DMS53 (cell line): Measurements from ENCODE around the gene MIER2.
"Not testable (repeated sequence)": the region's sequence is repeated elsewhere in the genome, so short reads cannot be mapped to it uniquely, and the experiment has no call there.

Source experiments
- DNase-seq: peaks from one replicate; lab custom pipeline; 2025; lab: John Stamatoyannopoulos, UW

Gene MIER2

DNA sequence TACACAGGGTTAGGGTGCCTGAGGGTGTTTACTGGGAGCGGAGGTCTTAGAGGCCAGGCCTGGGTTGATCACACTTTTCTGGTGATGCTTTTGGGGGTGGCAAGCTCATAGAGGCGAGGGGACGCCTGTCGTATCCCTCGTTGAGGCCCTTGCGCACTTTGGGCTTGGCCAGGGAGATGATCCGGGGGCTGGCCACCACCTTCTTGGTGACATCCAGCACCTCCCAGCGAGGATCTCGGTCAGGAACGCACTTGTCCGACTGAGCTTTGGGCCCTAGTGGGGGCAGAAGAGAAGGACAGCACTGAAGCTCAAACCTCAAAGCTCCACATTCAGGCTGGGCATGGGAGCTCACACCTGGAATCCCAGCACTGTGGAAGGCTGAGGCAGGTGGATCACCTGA, 17.6 kb upstream of the MIER2 start:
- DNase-seq, result no peak

DNA sequence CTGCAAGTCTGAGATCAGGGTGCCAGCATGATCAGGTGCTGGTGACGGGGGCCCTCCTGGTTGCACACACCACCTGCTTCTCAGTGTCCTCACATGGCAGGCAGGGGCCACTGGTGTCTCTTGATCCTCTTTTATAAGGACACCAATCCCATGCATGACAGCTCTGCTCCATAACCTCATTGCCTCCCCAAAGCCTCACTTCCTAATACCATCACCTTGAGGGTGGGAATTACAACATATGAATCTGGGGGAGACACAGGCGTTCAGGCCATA, 15.0 kb upstream of the MIER2 start:
- DNase-seq, result no peak

DNA sequence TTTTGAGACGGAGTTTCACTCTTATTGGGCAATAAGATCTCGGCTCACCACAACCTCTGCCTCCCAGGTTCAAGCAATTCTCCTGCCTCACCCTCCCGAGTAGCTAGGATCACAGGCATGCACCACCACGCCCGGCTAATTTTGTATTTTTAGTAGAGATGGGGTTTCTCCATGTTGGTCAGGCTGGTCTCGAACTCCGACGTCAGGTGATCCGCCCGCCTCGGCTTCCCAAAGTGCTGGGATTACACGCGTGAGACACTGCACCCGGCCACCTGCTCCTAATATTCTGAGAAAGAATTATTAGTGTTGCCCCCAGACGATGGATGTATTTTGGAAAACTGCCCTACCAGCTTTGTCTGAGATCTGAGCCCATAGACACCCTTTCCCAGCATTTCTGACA, 10.9 kb upstream of the MIER2 start:
- not testable (repeated sequence) for DNase-seq

DNA sequence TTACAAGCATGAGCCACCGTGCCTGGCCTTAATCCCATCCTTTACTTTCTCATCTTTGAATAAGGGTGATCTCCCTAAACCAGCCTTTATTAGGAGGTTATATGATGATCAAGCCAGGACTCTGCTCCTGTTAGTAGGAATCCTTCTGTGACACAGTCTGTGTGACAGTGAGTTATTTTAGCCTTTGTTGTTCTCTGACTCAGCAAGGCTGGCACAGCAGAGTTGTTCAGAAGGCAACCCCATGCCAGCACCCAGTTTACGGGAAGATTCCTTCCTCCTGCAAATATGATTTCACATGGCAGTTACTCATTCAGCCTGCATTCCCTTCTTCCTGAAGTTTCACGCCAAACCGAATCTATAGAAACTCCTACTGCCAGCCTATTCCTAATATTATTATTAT, 10.5 kb upstream of the MIER2 start:
- DNase-seq, result no peak

DNA sequence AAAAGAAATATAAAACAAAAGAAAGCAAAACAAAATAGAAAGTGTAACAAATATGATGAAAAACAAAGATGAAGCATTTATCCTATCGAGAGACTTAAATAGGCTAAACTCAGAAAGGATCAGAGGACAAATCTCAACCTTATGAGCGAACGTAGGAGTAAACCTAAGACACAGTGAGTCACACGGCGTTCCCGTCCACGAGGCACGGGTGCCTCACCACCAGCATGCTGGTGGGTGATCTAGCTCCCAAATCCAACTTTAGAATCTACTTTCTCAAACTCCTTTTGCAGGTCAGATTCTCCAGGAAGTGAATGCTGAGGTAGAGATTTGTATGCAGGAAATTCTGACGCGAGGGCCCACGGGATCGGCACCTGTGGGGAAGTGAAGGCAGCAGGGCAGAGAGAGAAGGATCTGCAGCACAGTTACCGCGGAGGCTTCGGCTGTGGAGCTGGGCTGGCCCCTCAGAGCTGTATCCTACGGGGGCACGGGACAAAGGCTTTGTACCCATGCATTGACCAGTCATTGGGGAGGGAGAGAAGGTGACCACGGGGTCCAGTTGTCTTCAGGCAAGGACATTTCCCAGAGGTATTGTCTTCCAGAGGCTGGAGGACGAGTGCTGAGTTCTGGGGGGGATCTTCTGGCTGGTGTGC, 7.5 kb upstream of the MIER2 start:
- no peak for DNase-seq

DNA sequence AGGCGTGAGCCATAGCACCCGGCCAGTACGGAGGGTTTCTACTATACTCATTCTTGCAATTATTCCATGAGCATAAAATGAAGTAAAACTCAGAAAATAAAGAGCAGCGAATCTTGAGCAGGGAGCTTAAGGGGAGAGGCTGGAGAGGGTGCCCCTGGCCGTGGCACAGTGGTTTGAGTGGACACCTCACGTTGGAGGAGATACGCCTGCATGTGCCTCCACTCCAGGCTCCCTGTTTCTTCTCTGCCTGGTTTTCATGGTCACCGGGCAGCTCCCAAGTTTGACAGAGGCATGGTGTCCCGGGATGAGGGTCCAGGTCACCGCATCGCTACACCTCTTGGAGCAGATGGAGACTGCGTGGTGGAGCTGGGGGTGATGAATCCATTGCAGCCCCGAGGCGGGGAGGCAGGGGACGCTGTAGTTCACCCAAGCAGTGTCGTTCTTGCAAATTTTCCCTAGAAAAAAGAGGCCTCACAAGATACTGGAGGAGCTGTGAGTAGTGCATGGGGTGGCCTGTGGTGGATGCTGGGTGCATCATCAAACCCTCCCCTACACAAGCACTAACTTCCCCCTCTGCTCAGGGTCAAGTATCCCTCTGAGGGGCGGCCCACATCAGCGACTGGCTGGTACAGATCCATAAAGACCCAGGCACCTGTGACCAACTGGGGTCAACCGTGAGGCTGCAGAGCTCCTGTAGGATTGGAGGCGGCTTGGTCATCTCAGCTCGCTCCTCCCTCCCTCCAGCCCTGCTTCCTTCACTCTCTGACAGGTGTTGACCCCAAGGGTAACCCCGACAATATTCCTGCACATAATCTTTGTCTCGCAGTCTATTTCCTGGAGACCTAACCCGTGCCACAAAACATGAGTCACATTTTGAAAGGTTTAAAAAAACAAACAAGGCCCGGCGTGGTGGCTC, 3.6 kb upstream of the MIER2 start:
- no peak for DNase-seq

DNA sequence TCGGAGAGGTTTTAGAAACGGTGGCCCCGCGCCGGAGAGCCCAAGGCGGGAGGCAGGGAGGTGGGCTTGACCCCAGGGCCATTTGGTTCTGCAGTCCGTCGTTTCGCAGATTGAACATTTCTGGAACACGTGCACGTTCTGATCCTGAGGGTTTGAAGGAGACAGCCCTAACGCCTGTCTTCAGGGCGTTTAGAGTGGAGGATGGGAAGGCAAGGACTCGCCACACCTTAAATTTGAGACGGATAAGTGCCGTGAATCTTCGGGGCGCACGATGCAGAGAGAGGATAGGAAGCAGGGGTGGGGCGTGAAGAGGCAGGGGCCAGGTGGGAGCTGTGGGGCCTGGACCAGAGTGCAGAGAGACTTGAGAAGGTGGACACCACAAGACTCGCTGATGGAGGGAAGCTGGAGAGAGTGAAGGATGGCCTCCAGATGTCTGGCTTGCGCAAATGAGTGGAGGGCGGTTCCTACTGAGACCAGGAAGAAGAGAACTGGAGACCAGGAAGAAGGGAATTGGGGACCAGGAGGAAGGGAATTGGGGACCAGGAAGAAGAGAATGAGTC, 804 bp upstream of the MIER2 start:
- DNase-seq, result no peak

DNA sequence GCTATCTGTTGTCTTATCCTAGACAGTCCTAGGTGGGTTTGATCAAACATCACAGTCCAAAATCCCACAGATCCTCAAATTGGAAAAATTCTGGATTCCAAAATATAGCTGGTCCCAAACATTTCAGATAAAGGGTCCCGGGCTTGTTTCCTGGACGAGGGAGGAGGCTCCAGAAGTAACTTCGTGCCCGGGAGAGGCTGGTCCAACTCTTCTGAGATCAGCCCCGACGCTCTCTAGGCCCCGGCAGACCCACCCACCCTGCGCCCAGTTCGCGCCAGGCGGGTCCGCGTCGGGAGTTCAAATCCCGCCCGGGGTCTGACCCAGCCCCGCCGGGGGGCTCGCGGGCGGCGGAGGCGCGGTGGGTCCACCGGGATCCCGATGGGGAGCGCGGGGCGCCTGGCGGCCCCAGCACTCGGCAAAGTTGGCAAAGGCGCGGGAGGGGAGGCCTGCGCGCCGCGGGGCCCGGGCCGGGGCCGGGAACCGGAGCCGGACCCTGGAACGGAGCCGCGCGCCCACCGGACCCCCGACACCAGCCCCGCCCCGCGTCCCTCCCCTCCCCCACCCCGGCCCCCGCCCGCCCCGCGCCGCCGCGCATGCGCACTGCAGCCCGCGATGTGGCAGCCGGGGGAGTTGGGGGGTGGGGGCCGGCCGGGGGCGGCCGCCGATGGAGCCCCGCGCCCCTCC, 513 bp downstream of the MIER2 start:
- no peak for DNase-seq

DNA sequence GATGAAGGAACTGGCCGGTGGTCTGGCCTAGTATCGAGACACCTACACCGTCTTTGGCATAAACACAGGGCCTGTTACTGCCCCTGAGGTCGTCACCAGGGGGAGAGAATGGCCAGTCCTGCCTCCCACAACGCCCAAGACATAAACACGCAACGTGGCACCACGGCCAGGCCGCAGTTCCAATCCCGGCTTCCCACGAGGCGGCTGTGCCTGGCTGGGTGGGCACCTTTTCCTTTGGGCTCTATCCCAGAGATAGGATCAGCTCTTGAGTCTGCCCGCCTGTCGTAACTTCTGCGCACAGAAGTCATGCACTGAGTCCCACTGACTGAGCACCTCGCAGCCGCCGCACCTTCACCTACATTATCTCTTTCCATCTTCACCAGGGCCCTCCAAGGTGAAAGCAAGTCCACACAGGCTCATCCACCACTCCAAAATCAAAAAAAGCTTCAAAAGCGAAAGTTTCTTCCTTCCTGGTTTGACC, 1.1 kb downstream of the MIER2 start:
- no peak for DNase-seq

DNA sequence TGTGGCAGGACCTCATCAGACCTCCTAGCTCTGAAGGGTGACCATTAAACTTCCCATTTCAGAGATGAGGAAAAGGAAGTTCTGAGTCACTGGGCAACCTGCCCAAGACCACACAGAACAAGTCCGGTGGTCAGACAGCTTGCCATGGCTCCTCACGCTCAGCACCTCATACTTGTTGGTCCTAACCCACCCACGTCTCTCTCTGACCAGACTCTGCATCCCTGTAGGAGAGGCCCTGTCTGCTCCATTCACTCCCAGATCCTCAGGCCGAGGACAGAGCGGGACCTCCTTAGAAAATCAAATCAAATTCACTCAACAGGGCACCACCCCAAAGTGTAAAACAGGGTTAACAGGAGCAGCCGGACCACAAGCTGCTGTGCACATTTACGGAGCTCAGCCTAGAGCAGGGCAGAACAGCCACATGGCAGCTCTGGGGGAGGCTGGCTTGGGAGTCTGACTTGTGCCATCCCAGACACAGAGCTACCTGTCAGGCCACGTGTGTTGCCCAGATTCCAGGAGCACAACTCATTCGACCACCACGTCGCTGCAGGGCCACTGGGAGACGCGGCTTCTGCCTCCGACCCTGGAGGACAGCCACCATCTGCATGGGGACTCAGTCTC, 1.7 kb downstream of the MIER2 start:
- no peak for DNase-seq

DNA sequence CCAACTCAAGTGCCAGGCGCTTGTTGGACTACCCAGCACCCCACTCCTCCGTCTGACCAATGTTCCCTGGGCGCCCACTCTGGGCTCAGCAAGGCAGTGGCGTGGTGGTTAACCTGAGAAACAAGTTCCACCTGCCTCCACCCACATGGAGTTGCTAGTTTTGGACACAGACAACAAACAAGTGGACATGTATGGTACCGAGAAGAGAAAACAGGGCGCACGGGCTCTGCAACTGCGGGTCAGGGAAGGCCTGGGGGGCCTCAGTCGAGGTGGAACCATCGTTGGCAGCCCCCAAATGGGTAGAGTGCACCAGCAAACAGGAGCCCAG, 2.5 kb downstream of the MIER2 start:
- DNase-seq, result no peak

DNA sequence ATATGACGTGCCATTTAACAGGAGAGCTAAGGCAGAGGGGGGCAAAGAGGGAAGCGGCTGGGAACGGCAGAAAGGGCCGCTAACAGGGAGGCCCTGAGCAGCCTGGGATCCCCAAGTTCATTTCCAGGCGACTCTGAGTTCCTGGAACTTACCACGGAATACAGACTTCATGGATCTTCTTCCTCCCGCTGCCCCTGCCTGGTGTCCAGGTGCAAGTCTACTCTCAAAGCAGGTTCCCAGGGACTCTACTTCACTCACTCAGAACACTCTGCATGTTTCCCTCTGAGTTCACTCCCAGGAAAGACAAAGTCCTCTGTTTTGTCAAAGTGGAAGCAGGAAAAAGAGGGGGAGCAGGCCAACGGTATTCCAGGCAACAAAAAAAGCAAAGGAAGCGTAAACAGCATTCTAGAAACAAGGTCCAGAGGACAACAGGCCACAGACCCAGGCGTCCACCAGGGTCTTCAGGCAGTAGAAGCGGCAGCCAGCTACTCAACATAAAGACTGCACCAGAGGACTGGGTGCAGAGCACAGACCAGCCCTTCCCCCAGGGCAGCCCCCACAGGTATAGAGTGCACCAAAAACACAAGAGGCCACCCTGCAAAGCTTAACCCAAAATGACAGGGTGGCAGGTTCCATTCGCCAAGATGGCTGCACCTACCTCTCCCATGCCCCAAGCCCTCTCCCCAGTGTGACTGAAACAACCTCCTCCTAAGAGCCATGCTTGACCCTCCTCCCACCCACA, 3.0 kb downstream of the MIER2 start:
- no peak for DNase-seq

DNA sequence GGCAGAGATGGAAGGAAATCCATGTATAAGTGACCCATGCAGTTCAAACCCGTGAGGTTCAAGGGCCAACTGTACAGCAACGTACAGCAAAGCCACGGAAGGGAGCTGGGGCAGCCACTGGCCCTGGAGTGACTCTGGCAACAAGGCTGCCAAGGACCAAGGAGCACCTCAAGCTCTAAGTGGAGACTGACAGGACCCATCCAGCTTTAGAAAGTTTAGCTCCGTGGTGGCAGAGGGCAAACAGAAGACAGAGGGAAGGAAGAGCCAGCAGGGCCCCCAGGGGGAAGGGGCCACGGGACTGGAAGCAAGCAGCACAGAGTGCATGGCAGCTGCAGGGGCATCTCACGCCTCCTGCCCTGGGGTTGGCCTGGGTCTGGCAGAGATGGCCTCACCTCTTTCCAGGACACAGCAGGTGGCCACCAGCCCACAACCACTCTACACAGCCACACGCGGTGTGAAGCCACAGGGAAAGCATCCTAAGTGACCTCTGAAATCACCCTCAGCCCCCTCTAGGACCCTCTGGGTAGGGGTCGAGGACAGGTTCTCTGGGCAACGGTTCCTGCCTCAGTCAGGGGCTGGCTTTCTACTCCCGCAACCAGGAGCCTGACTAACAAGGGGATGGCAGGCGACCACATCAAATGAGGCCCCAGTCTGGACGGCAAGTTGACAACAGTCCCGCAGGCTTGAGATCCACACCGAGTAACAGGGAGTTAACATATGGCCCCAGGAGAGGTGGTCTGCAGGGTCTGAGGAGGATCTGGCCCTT, 3.8 kb downstream of the MIER2 start:
- DNase-seq, result no peak

DNA sequence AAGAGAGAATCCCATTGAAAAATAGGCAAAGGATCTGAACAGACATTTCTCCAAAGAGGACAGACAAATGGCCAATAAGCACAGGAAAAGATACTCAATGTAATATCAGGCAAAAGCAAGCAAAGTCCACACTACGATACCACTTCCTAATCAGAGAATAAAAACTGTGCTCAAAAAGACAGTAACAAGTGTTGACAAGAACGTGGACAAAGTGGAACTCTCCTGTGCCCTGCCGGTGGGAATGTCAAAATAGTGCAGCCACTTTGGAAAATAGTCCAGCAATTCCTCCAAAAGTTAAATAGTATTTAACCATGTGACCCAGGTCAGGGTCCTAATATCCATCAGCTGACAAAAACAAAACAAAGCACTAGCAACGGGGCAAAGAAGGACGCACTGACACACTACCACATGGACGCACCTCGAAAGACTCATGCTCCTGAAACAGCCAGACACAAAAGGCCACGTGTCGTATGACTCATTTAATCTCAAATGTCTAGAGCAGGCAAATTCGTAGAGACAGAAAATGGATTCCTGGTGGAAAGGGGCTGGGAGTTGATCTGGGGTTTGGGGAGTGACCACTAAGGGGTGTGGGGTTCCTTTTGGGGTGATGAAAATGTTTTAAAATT, 5.2 kb downstream of the MIER2 start:
- no peak for DNase-seq

DNA sequence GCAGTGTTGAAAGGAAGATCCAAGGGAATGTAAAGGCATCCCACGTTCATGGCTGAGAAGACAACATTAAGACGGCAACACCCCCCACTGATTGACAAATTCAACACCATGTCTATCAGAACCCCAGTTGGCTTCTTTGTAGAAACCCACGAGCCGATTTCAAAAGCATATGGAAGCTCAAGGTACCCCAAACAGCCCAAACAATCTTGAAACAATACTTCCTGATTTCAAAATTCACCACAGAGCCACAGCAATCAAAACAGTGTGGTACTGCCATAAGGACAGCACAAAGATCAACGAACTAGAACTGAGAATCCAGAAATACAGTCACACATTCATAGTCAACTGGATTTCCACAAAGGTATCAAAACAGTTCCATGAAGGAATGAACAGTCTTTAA, 6.2 kb downstream of the MIER2 start:
- DNase-seq, result no peak

DNA sequence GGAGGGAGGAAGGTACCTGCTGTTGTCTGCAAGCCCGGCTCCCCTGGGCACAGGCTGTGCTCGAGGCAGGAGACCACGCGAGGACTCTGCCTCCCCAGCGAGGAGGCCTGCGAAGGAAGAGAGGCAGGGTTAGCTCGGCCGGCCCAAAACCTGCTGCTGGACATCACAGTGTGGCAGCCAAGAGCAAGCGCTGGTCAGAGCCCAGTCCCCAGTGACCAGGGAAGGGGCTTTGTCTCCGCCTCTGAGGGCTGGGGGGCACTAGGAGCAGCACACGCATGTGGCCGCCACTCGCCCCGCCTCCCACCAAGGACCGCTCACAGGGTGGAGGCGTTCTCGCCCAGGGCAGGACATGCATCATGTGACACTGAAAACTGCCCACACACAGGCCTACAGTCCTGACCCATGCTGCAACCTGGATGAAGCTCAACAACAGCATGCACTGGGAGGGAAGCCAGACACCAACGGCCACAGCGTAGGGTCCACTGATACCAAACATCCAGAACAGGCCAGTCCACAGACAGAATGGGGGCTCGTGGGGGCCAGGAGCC, 8.5 kb downstream of the MIER2 start:
- no peak for DNase-seq

DNA sequence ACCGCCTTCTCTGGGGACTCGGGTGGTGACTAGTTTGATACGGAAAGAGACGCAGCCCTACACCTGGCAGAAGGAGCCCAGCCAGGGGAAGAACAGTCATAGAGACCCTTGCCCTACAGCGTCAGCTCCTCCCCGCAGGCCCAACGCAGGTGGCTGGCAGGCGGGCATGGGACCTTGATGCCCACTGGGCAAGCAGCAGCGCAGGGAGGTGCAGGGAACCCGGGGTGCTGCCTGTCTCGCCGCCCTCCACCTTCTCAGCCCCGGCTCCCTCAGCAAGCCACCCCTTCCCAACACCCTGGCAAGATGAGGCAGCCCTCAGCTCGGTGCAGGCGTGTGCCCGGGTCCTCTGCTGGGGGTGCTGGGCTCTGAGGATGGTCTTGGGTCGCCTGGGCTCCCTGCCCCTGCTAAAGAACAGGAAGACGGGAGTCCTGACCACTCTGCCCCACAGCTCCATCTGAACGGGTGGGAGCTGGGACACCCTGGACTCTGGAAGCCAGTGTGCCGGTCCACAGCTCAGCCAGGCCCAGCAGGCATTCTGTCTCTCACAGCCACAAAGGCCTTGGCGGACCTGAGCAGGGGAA, 9.0 kb downstream of the MIER2 start:
- DNase-seq, result no peak

DNA sequence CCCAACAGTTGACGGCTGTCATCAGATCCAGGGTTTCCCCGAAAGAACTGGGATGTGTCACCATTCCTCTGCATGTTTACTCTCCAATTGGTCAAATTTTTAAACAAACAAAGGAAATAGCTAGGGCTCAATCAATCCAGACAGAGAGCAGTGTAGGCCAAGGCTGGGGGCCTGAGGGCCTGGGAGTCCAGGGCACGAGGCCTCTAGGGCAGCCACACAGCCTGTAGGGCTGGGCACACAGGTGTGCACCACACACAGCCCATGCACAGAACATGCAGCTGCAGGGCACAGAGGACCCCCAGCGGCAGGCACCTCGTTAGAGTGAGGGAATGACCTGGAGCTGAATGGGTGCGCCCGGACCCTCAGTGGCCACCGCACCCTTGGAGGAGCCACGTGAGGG, 9.5 kb downstream of the MIER2 start:
- no peak for DNase-seq

DNA sequence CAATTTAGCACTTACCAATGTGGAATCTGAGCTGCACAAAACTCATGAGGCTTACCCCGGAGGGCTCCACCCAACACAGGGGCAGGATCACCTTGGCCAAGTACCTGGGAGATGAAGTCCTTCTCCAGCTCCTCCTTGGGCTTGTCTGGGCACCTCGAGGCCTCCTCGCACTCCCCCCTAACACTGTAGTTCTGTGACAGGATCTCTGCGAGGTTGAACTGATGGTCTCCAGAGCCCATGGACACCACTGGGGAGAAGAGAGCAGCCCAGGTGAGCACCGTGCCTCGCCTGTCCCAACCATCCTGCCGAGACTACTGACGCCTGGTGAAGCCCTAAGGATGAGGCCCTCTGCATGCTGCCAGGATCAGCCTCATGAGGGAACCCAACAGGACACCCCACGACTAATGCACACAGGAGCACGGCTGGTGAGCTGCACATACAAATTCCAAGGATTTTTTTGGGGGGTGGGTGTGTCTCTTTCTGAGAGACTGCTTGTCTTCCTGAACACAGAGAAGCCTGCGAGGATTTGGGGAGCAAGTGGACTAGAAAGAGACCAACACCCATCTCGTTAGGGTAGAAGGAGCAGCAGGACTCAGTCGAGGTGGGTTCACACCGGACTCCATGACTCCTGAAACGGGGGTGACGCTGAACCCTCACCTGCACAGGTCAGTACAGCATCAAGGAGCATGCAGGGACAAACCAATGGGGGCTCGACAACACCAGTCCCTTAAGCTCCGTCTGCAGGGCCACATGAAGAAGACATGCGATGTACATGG, 10.1 kb downstream of the MIER2 start:
- no peak for DNase-seq
